ENCODE results near the gene IGF2R. TPM values are rescaled to one million over a fixed set of nuclear protein-coding genes. Genes with fewer than 3 reads are reported as not detected.

The IGF2R gene
- total RNA-seq, 1 donor from 2014 or later, result 144 TPM

DNA sequence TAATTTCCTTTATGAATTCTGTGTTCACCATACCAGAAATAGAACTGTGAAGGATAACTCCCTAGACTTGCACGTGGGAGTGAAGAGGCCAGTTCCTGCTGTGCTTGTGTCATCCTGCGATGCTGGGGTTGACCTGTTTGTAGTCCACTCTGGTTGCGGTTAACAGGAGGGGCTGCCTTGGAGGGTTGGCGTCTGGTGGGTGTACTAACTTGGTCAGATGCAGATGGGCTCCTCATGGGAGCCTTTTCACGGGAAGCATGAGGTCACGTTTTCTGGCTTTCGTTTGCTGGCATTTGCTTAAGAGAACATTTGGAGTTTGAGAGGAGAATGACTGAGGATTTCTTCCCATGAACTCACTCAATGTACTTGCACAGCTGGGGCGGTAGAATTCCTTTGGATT lies 41.2 kb downstream of the IGF2R start:
- peaks cover 46% of the 10 kb centered on the region for H3K36me3 Mint-ChIP-seq (ENCODE audit: insufficient read depth)
- H3K27ac Mint-ChIP-seq, result no peak overlapping the region
- no peak for DNase-seq (ENCODE audit: low spot score, unreplicated experiment)
- H3K9me3 Mint-ChIP-seq (ENCODE audit: low read depth), result no peaks in the 10 kb centered on the region
- no peak overlapping the region for H3K4me3 Mint-ChIP-seq (ENCODE audit: low read depth)
- no peaks in the 10 kb centered on the region for H3K27me3 Mint-ChIP-seq
- H3K4me1 Mint-ChIP-seq (ENCODE audit: low read depth), result no peaks in the 10 kb centered on the region
- no peak for TF ChIP-seq CTCF (IDR thresholded peaks at IDR 0.05; ENCODE audit: unreplicated experiment)

- Mint-ChIP-seq H3K4me3 (ENCODE audit: low read depth) (no peak overlapping the region), H3K27ac (peak overlapping the region; percentile 34), H3K4me1 (ENCODE audit: low read depth) (no peaks in the 10 kb centered on the region), H3K9me3 (ENCODE audit: low read depth) (peaks cover 16% of the 10 kb centered on the region), H3K36me3 (ENCODE audit: insufficient read depth) (peaks cover 56% of the 10 kb centered on the region), H3K27me3 (no peaks in the 10 kb centered on the region)
- no peak for TF ChIP-seq CTCF (IDR thresholded peaks at IDR 0.05; ENCODE audit: unreplicated experiment)
- DNase-seq (ENCODE audit: low spot score, unreplicated experiment), result no peak
These were observed 45.3 kb downstream of the IGF2R start for GRCh38 chr6:160013987-160014868.

GRCh38 chr6:160014869-160015182 lies 45.9 kb downstream of the IGF2R start:
- Mint-ChIP-seq H3K27ac (peak overlapping the region; percentile 34), H3K4me1 (ENCODE audit: low read depth) (no peaks in the 10 kb centered on the region), H3K36me3 (ENCODE audit: insufficient read depth) (peaks cover 60% of the 10 kb centered on the region), H3K9me3 (ENCODE audit: low read depth) (peaks cover 22% of the 10 kb centered on the region), H3K27me3 (no peaks in the 10 kb centered on the region), H3K4me3 (ENCODE audit: low read depth) (no peak overlapping the region)
- no peak for TF ChIP-seq CTCF (IDR thresholded peaks at IDR 0.05; ENCODE audit: unreplicated experiment)
- no peak for DNase-seq (ENCODE audit: low spot score, unreplicated experiment)

GRCh38 chr6:160015778-160016684 lies 47.1 kb downstream of the IGF2R start:
- H3K9me3 Mint-ChIP-seq (ENCODE audit: low read depth), result peaks cover 23% of the 10 kb centered on the region
- no peak for TF ChIP-seq CTCF (IDR thresholded peaks at IDR 0.05; ENCODE audit: unreplicated experiment)
- no peak overlapping the region for H3K4me3 Mint-ChIP-seq (ENCODE audit: low read depth)
- no peaks in the 10 kb centered on the region for H3K4me1 Mint-ChIP-seq (ENCODE audit: low read depth)
- peaks cover 60% of the 10 kb centered on the region for H3K36me3 Mint-ChIP-seq (ENCODE audit: insufficient read depth)
- no peaks in the 10 kb centered on the region for H3K27me3 Mint-ChIP-seq
- no peak overlapping the region for H3K27ac Mint-ChIP-seq
- no peak for DNase-seq (ENCODE audit: low spot score, unreplicated experiment)

DNA sequence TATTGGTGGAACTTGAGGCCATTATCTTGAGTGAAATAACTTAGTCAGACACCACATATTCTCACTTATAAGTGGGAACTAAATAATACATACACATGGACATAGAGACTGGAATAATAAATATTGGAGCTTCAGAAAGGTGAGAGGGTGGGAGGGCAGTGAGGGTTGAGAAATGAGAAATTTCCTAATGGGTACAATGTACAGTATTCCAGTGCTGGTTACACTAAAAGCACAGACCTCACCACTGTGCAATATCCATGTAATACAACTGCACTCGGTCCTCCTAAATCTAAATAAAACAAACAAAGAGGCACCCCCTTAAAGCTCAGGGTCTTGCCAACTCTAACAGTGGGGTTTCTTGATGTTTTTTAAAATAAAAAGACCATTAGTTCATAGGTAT lies 53.2 kb downstream of the IGF2R start:
- DNase-seq (ENCODE audit: low spot score, unreplicated experiment), result no peak
- Mint-ChIP-seq H3K9me3 (ENCODE audit: low read depth) (peaks cover 23% of the 10 kb centered on the region), H3K4me3 (ENCODE audit: low read depth) (no peak overlapping the region), H3K27ac (no peak overlapping the region), H3K27me3 (no peaks in the 10 kb centered on the region), H3K36me3 (ENCODE audit: insufficient read depth) (peaks cover 39% of the 10 kb centered on the region), H3K4me1 (ENCODE audit: low read depth) (no peaks in the 10 kb centered on the region)
- no peak for TF ChIP-seq CTCF (IDR thresholded peaks at IDR 0.05; ENCODE audit: unreplicated experiment)
